Coronary artery (tissue), 2 donors: ENCODE data around the gene SPTLC1.

Source experiments
- DNase-seq: peaks from one replicate; pipeline ENCODE4 v3.0.0-alpha.2; 2017; ENCODE audit warnings: low spot score
- H3K27ac ChIP-seq, 2 donors: fragments of 200-600 bp; sonication (generic); one replicate each; pipeline ENCODE4 v1.5.1; 2016 to 2019
- H3K4me3 ChIP-seq: fragments of 200-600 bp; sonication (generic); 2 replicates; pipeline ENCODE4 v1.5.1; 2016; ENCODE audit warnings: mild to moderate bottlenecking, moderate library complexity
- CTCF ChIP-seq: fragments of 200-600 bp; sonication (generic); IDR thresholded peaks from one replicate; pipeline ENCODE4 v1.5.1; 2019; ENCODE audit warnings: antibody characterized with exemption

The SPTLC1 gene

DNA sequence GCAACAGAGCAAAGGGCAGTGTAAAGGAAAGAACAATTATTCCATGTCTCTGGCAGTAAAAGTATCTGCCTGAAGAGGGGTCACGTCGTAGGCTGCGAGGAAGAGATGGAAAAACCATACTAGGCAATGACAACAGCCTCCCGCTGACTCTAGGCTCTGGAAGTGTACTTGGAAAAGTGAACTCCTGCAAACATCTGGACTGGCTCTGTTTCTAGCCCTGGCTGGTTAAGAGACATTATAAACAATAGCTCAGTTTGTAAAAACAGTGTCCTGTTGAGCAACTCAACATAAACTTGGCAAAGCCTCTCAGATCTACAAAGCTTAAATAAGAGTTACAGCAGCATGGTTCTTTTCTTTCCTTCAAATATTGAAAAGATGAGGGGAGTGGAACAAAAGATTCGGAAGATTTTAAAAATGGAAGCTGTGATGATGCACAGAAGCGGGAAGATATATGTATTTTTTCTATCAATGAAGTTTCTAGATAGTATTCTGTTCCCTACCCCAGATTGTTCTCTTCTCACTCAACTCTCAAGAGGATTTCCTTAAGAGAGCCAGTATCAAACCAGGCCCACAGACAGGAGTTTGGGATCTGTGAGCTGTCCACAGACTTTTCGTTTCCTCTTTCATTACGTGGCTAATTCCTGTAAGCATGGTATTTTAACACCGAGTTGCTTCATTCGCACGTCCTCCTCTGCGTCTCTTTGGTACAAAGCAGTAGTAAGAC lies 79.4 kb downstream of the SPTLC1 start:
- no peak overlapping the region for H3K4me3 ChIP-seq
- TF ChIP-seq CTCF: no peak
- no peak for DNase-seq
- no peak overlapping the region for H3K27ac ChIP-seq

DNA sequence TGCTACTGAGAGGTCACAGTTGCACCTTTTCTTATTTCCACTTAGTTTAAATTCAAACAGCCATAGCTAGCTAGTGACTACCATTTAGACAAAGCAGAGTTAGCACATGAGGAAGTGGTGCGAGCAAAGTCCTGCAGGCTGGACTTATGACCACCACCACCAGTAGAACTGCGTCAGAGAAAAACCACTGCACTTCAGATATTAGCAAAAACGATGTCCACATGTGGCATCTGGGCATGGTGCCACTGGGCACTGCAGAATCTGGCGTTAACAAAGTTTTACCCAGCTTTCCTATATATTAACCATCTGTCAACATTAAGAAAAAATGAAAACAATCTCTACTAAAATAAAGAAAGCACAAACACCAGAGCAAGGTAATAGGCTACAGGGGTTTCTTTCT lies 80.1 kb downstream of the SPTLC1 start:
- no peak overlapping the region for H3K4me3 ChIP-seq
- no peak for DNase-seq
- no peak for TF ChIP-seq CTCF
- H3K27ac ChIP-seq: no peak overlapping the region

DNA sequence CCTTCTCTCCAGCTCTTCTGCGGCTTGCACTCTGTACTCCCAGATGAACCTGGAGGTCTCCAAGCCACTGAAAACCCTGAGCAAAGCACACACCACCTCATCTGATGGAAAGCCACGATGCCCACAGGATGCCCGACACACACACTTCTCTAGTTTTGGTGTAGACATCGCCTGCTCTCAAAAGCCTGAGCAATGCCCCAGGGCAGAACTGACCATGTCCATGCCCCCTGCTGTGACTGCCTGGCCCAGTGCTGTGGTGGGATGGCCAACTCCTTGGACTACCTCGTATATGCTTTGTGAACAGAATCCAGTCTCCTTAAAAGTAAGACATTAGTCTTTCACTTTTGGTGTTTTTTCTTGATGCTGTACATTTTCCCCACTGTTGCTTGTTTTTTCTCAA lies 81.2 kb downstream of the SPTLC1 start:
- no peak overlapping the region for H3K4me3 ChIP-seq
- TF ChIP-seq CTCF: no peak
- no peak for DNase-seq
- H3K27ac ChIP-seq: no peak overlapping the region

DNA sequence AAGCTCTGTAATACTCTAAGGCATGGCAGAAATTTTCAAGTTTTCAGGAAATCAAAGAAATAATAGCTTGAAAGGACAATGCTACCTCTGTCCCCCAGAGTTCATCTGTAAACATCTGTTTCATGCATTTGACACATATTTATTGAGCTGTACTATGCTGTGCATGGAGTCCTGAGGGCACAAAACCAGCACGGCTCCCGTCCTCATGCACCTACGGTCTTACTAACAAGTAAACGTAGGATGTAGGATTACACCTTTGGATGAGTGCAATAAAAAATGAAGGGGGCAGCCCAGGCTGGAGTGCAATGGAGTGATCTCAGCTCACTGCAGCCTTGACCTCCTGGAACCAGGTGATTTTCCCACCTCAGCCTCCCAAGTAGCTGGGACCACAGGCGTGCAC lies 81.9 kb downstream of the SPTLC1 start:
- TF ChIP-seq CTCF: no peak
- no peak for DNase-seq

GRCh38 chr9:92032891-92033290 lies 82.3 kb downstream of the SPTLC1 start:
- TF ChIP-seq CTCF: no peak
- Histone ChIP-seq H3K27ac (no peak overlapping the region), H3K4me3 (no peak overlapping the region)
- no peak for DNase-seq

More for the DNA sequence above, 81.9 kb downstream of the SPTLC1 start:
- Histone ChIP-seq H3K27ac (no peak overlapping the region), H3K4me3 (no peak overlapping the region)

- DNase-seq: no peak
- Histone ChIP-seq H3K27ac (no peak overlapping the region), H3K4me3 (no peak overlapping the region)
- no peak for TF ChIP-seq CTCF
Observed at GRCh38 chr9:92030367-92030766, 84.8 kb downstream of the SPTLC1 start.

DNA sequence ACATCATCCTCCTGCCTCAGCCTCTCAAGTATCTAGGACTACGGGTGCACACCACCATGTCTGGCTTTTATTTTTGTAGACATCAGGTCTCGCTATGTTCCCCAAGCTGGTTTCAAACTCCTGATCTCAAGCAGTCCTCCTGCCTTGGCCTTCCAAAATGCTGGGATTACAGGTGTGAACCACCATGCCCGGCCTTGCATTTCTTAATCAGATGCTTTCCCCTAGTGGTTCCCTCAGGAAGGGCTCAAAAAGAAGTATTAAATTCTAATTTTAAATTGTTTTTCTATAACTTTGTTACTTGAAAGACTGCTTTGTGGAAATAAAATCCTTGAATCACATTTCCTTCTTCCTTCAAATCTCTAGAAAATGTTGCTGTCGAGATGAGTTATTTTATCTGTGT lies 85.7 kb downstream of the SPTLC1 start:
- no peak for TF ChIP-seq CTCF
- Histone ChIP-seq H3K4me3 (no peak overlapping the region), H3K27ac (no peak overlapping the region)
- no peak for DNase-seq
